Measurements from ENCODE around the gene SEC22C.

SEC22C gene

GRCh38 chr3:42502429-42503250 is 79.1 kb downstream of the SEC22C start, which contains the start of gene VIPR1:
Gene VIPR1, plus strand, starts transcription at chr3:42502643. Its CDS starts 93 bp downstream, at chr3:42502736.
- intact Hi-C loops (cut with DNase I), result loop anchor here (2.0 kb wide), 1 partner anchor 34 kb away; no protein-coding TSS in a partner anchor
- DNase-seq, result peak; percentile 72 to 98 (median 88)

- DNase-seq, result peak in 7 of 10 donors; percentile 43 to 94 (median 72)
- intact Hi-C loops (cut with DNase I), result loop anchor here (2.0 kb wide), 2 partner anchors 35 to 247 kb away; no protein-coding TSS in a partner anchor
Measured at GRCh38 chr3:42501681-42502428, 79.9 kb downstream of the SEC22C start.

DNA sequence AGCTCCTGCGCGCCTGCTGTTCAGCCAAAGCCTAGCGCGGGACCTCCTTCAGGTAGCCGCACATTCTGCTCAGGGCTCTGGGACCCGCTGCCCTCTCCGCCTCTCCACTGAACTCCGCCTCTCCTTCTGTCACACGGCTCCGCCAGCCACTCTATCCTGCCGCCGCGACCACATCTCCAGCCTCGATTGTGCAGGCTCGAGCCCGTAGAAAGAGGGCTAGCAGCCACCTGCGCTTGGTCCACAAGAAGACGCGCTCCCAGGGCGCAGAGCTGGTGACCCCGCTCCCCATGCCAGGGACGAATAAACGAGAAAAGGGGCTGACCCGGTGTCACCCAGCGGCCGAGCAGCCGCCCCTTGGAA is 80.5 kb downstream of the SEC22C start:
- DNase-seq, result peak in 5 of 10 donors; percentile 1 to 78 (median 14)
- intact Hi-C loops (cut with DNase I), result loop anchor here (2.0 kb wide), 1 partner anchor 248 kb away; no protein-coding TSS in a partner anchor

- DNase-seq, result peak in 1 of 10 donors; percentile 22
- intact Hi-C loops (cut with DNase I), result loop anchor here (2.0 kb wide), 1 partner anchor 248 kb away; no protein-coding TSS in a partner anchor
Measured at GRCh38 chr3:42500909-42501308, 80.9 kb downstream of the SEC22C start.

DNA sequence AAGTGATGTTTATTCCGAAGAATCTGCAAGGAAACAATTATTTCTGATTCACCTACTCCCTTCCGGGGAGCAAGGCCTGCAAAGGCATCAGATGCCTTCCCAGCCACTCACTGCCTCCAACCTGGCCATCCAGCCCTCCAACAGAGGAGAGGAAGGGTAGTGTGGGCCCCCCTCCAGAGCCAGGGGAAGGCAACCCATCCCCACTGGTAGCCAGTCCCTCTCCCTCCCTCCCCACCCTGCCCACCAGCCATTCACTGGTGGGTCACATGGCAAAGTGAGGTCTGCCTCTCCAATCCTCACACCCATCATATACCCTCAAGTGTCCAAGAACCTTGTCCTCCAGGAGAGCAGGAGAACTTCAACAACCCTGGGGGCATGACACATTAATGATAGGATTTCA is 81.7 kb downstream of the SEC22C start:
- intact Hi-C loops (cut with DNase I), result loop anchor here (2.0 kb wide), 1 partner anchor 249 kb away; no protein-coding TSS in a partner anchor
- DNase-seq, result peak in 4 of 10 donors; percentile 1 to 47 (median 22)

DNA sequence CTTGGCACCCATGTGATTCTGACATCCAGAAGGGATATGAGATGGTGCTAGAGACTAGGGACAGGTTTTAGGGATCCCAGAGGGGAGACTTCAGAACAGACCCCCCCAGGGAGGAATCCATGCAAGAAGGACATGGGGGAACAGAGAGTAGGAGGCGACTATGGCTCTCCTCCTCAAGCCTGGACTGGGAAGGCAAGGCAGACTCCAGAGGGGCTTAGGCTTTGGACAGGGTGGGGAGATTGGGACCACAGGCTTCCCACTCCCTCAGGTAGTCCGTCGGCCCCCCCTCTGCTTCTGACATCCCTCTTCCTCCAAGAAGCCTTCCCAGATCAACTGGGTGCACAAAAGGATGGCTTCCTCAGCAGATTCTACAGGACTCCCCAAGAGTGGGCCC is 82.3 kb downstream of the SEC22C start:
- intact Hi-C loops (cut with DNase I), result no loop called here
- DNase-seq, result peak in 1 of 10 donors; percentile 1

- DNase-seq, result peak in 9 of 10 donors; percentile 12 to 96 (median 74)
- intact Hi-C loops (cut with DNase I), result no loop called here
Measured at GRCh38 chr3:42498791-42499477, 82.8 kb downstream of the SEC22C start.

GRCh38 chr3:42498034-42498433 is 83.7 kb downstream of the SEC22C start:
- peak in 1 of 10 donors; percentile 0 for DNase-seq
- intact Hi-C loops (cut with DNase I), result no loop called here

Measured in posterior cingulate gyrus (tissue), 11 donors.